GM12875 (cell line): ENCODE data around the gene THAP2.

Experiments
- H3K4me3 ChIP-seq: one replicate; pipeline ENCODE4 v1.5.1; 2011; ENCODE audit warnings: low read depth, low read length, control low read depth
- TF ChIP-seq, protein P1 (sequence below): IDR thresholded peaks from 2 replicates; pipeline ENCODE4 v1.5.1; 2011; ENCODE audit warnings: low read depth, mild to moderate bottlenecking, control low read depth, inconsistent platforms, low read length, moderate library complexity, borderline replicate concordance; ENCODE audit not compliant: insufficient read depth

Gene THAP2

GRCh38 chr12:71636704-71637115, 27.4 kb upstream of the THAP2 start:
- no peak overlapping the region for H3K4me3 ChIP-seq
- TF ChIP-seq, protein P1, sequence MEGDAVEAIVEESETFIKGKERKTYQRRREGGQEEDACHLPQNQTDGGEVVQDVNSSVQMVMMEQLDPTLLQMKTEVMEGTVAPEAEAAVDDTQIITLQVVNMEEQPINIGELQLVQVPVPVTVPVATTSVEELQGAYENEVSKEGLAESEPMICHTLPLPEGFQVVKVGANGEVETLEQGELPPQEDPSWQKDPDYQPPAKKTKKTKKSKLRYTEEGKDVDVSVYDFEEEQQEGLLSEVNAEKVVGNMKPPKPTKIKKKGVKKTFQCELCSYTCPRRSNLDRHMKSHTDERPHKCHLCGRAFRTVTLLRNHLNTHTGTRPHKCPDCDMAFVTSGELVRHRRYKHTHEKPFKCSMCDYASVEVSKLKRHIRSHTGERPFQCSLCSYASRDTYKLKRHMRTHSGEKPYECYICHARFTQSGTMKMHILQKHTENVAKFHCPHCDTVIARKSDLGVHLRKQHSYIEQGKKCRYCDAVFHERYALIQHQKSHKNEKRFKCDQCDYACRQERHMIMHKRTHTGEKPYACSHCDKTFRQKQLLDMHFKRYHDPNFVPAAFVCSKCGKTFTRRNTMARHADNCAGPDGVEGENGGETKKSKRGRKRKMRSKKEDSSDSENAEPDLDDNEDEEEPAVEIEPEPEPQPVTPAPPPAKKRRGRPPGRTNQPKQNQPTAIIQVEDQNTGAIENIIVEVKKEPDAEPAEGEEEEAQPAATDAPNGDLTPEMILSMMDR, result peak; percentile 62

- TF ChIP-seq, protein P1, result no peak
- no peak overlapping the region for H3K4me3 ChIP-seq
Measured at GRCh38 chr12:71638499-71638898, 25.6 kb upstream of the THAP2 start.

DNA sequence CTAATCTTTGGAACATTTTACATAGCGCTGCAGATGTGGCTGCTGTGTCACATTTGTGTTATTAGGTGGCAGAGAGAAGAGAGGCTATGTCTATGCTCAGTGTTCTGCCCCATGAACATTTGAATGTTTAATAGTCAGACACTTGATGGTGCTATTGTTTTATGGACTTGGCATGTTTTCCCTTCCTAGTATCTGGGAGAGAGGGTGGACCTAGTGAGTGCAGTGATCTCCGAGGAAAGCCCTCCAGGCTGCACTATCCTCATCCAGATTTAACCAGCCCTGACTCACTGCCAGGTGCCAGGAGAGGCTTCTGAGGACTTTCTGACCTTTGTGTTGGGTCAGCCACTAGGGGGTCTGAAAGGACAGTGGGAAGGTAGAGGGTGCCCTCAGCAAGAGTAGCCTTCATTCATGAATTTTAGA, 24.8 kb upstream of the THAP2 start:
- H3K4me3 ChIP-seq, result no peak overlapping the region
- TF ChIP-seq, protein P1, result peak; percentile 39

GRCh38 chr12:71640316-71640715, 23.8 kb upstream of the THAP2 start:
- no peak overlapping the region for H3K4me3 ChIP-seq
- TF ChIP-seq, protein P1, result no peak

GRCh38 chr12:71641390-71641789, 22.7 kb upstream of the THAP2 start:
- no peak overlapping the region for H3K4me3 ChIP-seq
- TF ChIP-seq, protein P1, result no peak

GRCh38 chr12:71642264-71642663, 21.8 kb upstream of the THAP2 start:
- H3K4me3 ChIP-seq, result no peak overlapping the region
- TF ChIP-seq, protein P1, result no peak

- H3K4me3 ChIP-seq, result no peak overlapping the region
- TF ChIP-seq, protein P1, result no peak
Measured at GRCh38 chr12:71645268-71645667, 18.8 kb upstream of the THAP2 start.
